ENCODE results near the gene RANBP3L.
"Not testable (repeated sequence)": the region's sequence is repeated elsewhere in the genome, so short reads cannot be mapped to it uniquely, and the experiment has no call there.

Gene RANBP3L, protein sequence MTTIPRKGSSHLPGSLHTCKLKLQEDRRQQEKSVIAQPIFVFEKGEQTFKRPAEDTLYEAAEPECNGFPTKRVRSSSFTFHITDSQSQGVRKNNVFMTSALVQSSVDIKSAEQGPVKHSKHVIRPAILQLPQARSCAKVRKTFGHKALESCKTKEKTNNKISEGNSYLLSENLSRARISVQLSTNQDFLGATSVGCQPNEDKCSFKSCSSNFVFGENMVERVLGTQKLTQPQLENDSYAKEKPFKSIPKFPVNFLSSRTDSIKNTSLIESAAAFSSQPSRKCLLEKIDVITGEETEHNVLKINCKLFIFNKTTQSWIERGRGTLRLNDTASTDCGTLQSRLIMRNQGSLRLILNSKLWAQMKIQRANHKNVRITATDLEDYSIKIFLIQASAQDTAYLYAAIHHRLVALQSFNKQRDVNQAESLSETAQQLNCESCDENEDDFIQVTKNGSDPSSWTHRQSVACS

GRCh38 chr5:36301858-36302603 is at the start of gene RANBP3L:
Gene RANBP3L, minus strand, starts transcription at chr5:36301902. Its CDS starts 486 bp downstream, at chr5:36301416.
- Histone ChIP-seq H3K9me3 (ENCODE audit: control insufficient read depth in 5 of 5, low read length in 5 of 5) (no peaks in the 10 kb centered on the region), H3K27ac (ENCODE audit: low read depth, low read length) (peak within 1 kb of the TSS; percentile 68), H3K4me1 (ENCODE audit: control insufficient read depth in 5 of 5, insufficient read depth in 5 of 5, low read length in 5 of 5) (peaks cover 6 to 42% (median 36%) of the 10 kb centered on the region in 5 donors), H3K27me3 (ENCODE audit: control insufficient read depth in 5 of 5, insufficient read depth in 4 of 5, low read length in 5 of 5) (no peaks in the 10 kb centered on the region), H3K4me3 (ENCODE audit: low read depth in 1 of 5, low read length in 5 of 5) (peak within 1 kb of the TSS; percentile 50 to 68 (median 55)), H3K9ac (ENCODE audit: low read length in 5 of 5) (peak within 1 kb of the TSS; percentile 1 to 71 (median 35)), H3K36me3 (ENCODE audit: control insufficient read depth in 5 of 5, insufficient read depth in 5 of 5, low read length in 5 of 5) (no peaks in the 10 kb centered on the region)

DNA sequence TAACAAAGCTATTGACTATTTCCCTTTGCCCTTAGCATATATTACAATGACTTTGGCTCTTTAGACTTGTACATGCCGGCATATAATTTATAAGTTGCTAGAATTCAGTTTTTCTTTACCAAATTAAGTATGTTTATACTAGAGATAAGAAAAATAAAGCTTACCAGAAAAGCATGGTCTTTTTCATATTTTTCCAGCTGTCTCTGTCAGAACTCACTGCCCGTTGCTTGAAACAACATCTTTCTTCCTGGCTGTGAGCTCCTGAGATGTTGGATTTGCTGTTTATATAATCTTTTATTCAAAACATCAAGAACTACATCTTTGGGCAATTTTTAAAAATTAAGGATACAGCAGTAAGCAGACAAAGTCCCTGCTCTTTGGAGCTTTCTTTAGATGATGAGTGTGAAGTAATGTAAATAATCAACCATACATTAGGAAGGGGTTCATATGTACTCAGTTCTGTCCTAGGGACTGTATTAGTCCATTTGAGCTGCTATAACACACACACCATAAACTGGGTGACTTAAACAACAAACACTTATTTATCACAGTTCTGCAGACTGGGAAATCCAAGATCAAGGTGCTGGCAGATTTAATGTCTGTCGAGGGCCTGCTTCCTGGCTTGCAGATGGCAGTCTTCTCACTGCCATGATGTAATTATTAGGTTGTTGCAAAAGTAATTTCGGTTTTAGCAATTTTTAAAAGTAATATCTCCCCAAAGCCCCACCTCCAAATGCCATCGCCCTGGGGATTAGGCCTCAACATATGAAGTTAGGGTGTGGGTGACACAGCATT is 45.4 kb upstream of the RANBP3L start:
- H3K9ac ChIP-seq (ENCODE audit: low read length in 5 of 5): no peak overlapping the region
- no peaks in the 10 kb centered on the region for H3K36me3 ChIP-seq (ENCODE audit: control insufficient read depth in 5 of 5, insufficient read depth in 5 of 5, low read length in 5 of 5)
- no peaks in the 10 kb centered on the region for H3K4me1 ChIP-seq (ENCODE audit: control insufficient read depth in 5 of 5, insufficient read depth in 5 of 5, low read length in 5 of 5)
- no peak overlapping the region for H3K4me3 ChIP-seq (ENCODE audit: low read depth in 1 of 5, low read length in 5 of 5)
- H3K27ac ChIP-seq (ENCODE audit: low read depth, low read length): no peak overlapping the region
- H3K9me3 ChIP-seq (ENCODE audit: control insufficient read depth in 5 of 5, low read length in 5 of 5): no peaks in the 10 kb centered on the region
- no peaks in the 10 kb centered on the region for H3K27me3 ChIP-seq (ENCODE audit: control insufficient read depth in 5 of 5, insufficient read depth in 4 of 5, low read length in 5 of 5)

- Histone ChIP-seq H3K27me3 (ENCODE audit: control insufficient read depth in 5 of 5, insufficient read depth in 4 of 5, low read length in 5 of 5) (no peaks in the 10 kb centered on the region), H3K9me3 (ENCODE audit: control insufficient read depth in 5 of 5, low read length in 5 of 5) (no peaks in the 10 kb centered on the region), H3K36me3 (ENCODE audit: control insufficient read depth in 5 of 5, insufficient read depth in 5 of 5, low read length in 5 of 5) (no peaks in the 10 kb centered on the region), H3K27ac (ENCODE audit: low read depth, low read length) (no peak overlapping the region), H3K4me3 (ENCODE audit: low read depth in 1 of 5, low read length in 5 of 5) (no peak overlapping the region), H3K9ac (ENCODE audit: low read length in 5 of 5) (no peak overlapping the region), H3K4me1 (ENCODE audit: control insufficient read depth in 5 of 5, insufficient read depth in 5 of 5, low read length in 5 of 5) (no peaks in the 10 kb centered on the region)
Measured at GRCh38 chr5:36344899-36345298, 43.2 kb upstream of the RANBP3L start.

- H3K4me3 ChIP-seq (ENCODE audit: low read depth in 1 of 5, low read length in 5 of 5); H3K27ac ChIP-seq (ENCODE audit: low read depth, low read length); H3K36me3 ChIP-seq (ENCODE audit: control insufficient read depth in 5 of 5, insufficient read depth in 5 of 5, low read length in 5 of 5); H3K9ac ChIP-seq (ENCODE audit: low read length in 5 of 5); H3K27me3 ChIP-seq (ENCODE audit: control insufficient read depth in 5 of 5, insufficient read depth in 4 of 5, low read length in 5 of 5); H3K9me3 ChIP-seq (ENCODE audit: control insufficient read depth in 5 of 5, low read length in 5 of 5); H3K4me1 ChIP-seq (ENCODE audit: control insufficient read depth in 5 of 5, insufficient read depth in 5 of 5, low read length in 5 of 5): not testable (repeated sequence)
Measured at GRCh38 chr5:36341720-36342119, 40.0 kb upstream of the RANBP3L start.

- Histone ChIP-seq H3K4me1 (ENCODE audit: control insufficient read depth in 5 of 5, insufficient read depth in 5 of 5, low read length in 5 of 5) (no peaks in the 10 kb centered on the region), H3K4me3 (ENCODE audit: low read depth in 1 of 5, low read length in 5 of 5) (no peak overlapping the region), H3K27ac (ENCODE audit: low read depth, low read length) (no peak overlapping the region), H3K36me3 (ENCODE audit: control insufficient read depth in 5 of 5, insufficient read depth in 5 of 5, low read length in 5 of 5) (no peaks in the 10 kb centered on the region), H3K9ac (ENCODE audit: low read length in 5 of 5) (no peak overlapping the region), H3K9me3 (ENCODE audit: control insufficient read depth in 5 of 5, low read length in 5 of 5) (no peaks in the 10 kb centered on the region), H3K27me3 (ENCODE audit: control insufficient read depth in 5 of 5, insufficient read depth in 4 of 5, low read length in 5 of 5) (no peaks in the 10 kb centered on the region)
Measured at GRCh38 chr5:36337597-36337996, 35.9 kb upstream of the RANBP3L start.

DNA sequence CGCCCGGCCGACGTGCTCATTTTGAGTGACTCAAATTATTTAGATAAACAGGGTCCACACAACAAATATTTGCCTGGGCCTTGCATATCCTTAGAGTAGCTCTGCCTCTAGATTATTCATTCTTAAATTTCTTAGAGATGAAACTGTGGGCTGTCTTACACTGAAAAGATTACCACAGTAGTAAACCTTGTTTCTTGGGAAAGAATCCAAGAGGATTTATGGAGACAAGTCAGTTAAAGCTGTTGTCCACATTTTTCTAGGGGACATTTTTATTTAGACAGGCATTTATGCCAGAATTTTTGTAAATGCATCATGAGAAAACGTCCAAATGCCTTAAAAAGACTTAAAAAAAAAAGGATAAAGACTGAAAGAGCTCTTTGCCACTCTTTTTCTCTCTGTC is 32.6 kb upstream of the RANBP3L start:
- Histone ChIP-seq H3K27ac (ENCODE audit: low read depth, low read length) (no peak overlapping the region), H3K27me3 (ENCODE audit: control insufficient read depth in 5 of 5, insufficient read depth in 4 of 5, low read length in 5 of 5) (no peaks in the 10 kb centered on the region), H3K4me1 (ENCODE audit: control insufficient read depth in 5 of 5, insufficient read depth in 5 of 5, low read length in 5 of 5) (no peaks in the 10 kb centered on the region), H3K36me3 (ENCODE audit: control insufficient read depth in 5 of 5, insufficient read depth in 5 of 5, low read length in 5 of 5) (no peaks in the 10 kb centered on the region), H3K4me3 (ENCODE audit: low read depth in 1 of 5, low read length in 5 of 5) (no peak overlapping the region), H3K9me3 (ENCODE audit: control insufficient read depth in 5 of 5, low read length in 5 of 5) (no peaks in the 10 kb centered on the region), H3K9ac (ENCODE audit: low read length in 5 of 5) (no peak overlapping the region)

GRCh38 chr5:36332720-36333119 is 31.0 kb upstream of the RANBP3L start:
- not testable (repeated sequence) for H3K9me3 ChIP-seq (ENCODE audit: control insufficient read depth in 5 of 5, low read length in 5 of 5); H3K4me3 ChIP-seq (ENCODE audit: low read depth in 1 of 5, low read length in 5 of 5); H3K27ac ChIP-seq (ENCODE audit: low read depth, low read length); H3K4me1 ChIP-seq (ENCODE audit: control insufficient read depth in 5 of 5, insufficient read depth in 5 of 5, low read length in 5 of 5); H3K36me3 ChIP-seq (ENCODE audit: control insufficient read depth in 5 of 5, insufficient read depth in 5 of 5, low read length in 5 of 5); H3K27me3 ChIP-seq (ENCODE audit: control insufficient read depth in 5 of 5, insufficient read depth in 4 of 5, low read length in 5 of 5); H3K9ac ChIP-seq (ENCODE audit: low read length in 5 of 5)

GRCh38 chr5:36325196-36325595 is 23.5 kb upstream of the RANBP3L start:
- Histone ChIP-seq H3K9ac (ENCODE audit: low read length in 5 of 5) (no peak overlapping the region), H3K4me1 (ENCODE audit: control insufficient read depth in 5 of 5, insufficient read depth in 5 of 5, low read length in 5 of 5) (peaks cover 0 to 10% (median 6%) of the 10 kb centered on the region in 5 donors), H3K36me3 (ENCODE audit: control insufficient read depth in 5 of 5, insufficient read depth in 5 of 5, low read length in 5 of 5) (no peaks in the 10 kb centered on the region), H3K27me3 (ENCODE audit: control insufficient read depth in 5 of 5, insufficient read depth in 4 of 5, low read length in 5 of 5) (no peaks in the 10 kb centered on the region), H3K27ac (ENCODE audit: low read depth, low read length) (no peak overlapping the region), H3K4me3 (ENCODE audit: low read depth in 1 of 5, low read length in 5 of 5) (no peak overlapping the region), H3K9me3 (ENCODE audit: control insufficient read depth in 5 of 5, low read length in 5 of 5) (no peaks in the 10 kb centered on the region)

DNA sequence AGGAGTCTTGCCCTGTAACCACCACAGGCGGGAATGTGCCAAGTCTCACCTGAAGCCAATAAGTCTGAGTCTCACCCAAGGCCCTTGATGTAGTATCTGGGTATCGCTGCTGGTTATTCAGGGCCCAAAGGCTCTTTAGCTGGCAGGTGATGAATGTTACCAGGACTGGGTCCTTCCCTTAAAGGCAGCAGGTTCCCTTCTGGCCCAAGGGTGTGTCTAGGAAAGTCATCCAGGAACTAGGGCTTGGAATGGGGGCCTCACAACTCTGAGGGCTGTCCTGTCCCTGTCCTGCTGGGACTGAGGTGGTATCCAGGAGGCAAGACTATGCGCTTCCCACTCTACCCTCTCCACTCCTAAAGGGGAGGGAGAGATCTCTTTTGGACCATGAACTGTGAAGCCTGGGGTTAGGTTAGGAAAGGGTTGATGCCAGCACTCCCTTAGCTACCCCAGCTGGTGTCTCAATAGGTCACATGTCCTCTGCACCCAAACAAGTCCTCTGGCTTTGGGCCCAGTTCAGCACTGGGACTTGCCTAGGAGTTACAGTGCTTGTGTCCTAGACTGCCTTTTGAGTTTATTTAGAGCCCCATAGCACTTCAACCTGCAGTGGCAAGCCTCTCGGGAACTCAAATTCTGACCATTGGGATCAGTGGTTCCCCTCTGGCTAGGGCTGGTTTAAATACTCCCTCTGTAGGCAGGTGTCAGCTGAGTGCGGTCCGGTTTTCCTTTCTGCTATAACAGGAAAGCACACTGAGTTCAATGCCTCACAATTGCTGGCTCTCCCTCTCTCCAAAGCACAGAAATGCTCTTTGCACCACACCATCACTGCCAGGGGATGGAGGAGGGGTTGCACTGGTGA is 22.5 kb upstream of the RANBP3L start:
- no peak overlapping the region for H3K4me3 ChIP-seq (ENCODE audit: low read depth in 1 of 5, low read length in 5 of 5)
- H3K9ac ChIP-seq (ENCODE audit: low read length in 5 of 5): no peak overlapping the region

More for the DNA sequence above, 22.5 kb upstream of the RANBP3L start:
- no peaks in the 10 kb centered on the region for H3K27me3 ChIP-seq (ENCODE audit: control insufficient read depth in 5 of 5, insufficient read depth in 4 of 5, low read length in 5 of 5)
- no peaks in the 10 kb centered on the region for H3K36me3 ChIP-seq (ENCODE audit: control insufficient read depth in 5 of 5, insufficient read depth in 5 of 5, low read length in 5 of 5)
- H3K4me1 ChIP-seq (ENCODE audit: control insufficient read depth in 5 of 5, insufficient read depth in 5 of 5, low read length in 5 of 5): peaks cover 0 to 10% (median 6%) of the 10 kb centered on the region in 5 donors
- H3K9me3 ChIP-seq (ENCODE audit: control insufficient read depth in 5 of 5, low read length in 5 of 5): no peaks in the 10 kb centered on the region
- H3K27ac ChIP-seq (ENCODE audit: low read depth, low read length): no peak overlapping the region
